Measurements from ENCODE around the gene TRIM27.
A peak's percentile ranks its signal among the peaks of the same experiment; 100 is the strongest.
"Not testable (repeated sequence)": the region's sequence is repeated elsewhere in the genome, so short reads cannot be mapped to it uniquely, and the experiment has no call there.

Gene TRIM27, protein sequence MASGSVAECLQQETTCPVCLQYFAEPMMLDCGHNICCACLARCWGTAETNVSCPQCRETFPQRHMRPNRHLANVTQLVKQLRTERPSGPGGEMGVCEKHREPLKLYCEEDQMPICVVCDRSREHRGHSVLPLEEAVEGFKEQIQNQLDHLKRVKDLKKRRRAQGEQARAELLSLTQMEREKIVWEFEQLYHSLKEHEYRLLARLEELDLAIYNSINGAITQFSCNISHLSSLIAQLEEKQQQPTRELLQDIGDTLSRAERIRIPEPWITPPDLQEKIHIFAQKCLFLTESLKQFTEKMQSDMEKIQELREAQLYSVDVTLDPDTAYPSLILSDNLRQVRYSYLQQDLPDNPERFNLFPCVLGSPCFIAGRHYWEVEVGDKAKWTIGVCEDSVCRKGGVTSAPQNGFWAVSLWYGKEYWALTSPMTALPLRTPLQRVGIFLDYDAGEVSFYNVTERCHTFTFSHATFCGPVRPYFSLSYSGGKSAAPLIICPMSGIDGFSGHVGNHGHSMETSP

DNA sequence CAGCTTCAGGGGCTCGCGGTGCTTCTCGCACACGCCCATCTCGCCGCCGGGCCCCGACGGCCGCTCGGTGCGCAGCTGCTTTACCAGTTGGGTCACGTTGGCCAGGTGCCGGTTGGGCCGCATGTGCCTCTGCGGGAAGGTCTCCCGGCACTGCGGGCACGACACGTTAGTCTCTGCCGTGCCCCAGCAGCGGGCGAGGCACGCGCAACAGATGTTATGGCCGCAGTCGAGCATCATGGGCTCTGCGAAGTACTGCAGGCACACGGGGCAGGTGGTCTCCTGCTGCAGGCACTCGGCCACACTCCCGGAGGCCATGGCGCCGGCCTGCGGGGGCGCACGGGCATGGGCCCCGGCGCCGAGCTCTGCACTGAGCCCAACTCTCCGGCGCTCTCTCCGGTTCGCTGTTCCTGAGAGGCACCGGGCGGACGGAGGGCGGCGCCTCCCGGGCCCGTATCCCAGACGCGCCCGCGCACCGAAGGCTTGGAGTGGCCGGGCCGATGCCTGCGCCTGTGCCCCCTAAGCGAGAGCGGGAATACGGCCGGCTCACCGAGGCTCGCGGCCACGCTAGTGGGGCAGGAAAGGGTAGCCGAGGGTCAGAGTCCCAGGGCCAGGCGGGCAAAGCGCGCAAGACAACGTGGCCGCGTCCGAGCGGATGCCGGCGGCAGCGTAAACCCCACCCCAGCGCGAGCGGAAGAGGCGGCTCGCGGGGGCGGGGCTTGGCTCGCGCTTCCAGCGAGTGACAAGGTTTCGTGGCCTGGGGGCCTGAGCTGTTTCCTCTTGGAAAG is at the start of gene TRIM27:
TSS of gene TRIM27 (minus strand) at position 668 of the 785 bp plus-strand sequence. CDS start at position 315, 353 bp downstream.
- Histone ChIP-seq H3K9me3 (ENCODE audit: low read length) (no peaks in the 10 kb centered on the region), H3K4me1 (ENCODE audit: insufficient read depth, low read length) (peaks cover 14% of the 10 kb centered on the region), H3K9ac (ENCODE audit: low read length) (peak within 1 kb of the TSS; percentile 69), H3K27me3 (ENCODE audit: control insufficient read depth in 1 of 2, insufficient read depth in 2 of 2, low read length in 2 of 2) (no peaks in the 10 kb centered on the region), H3K27ac (ENCODE audit: low read depth, low read length) (peak within 1 kb of the TSS; percentile 99), H3K4me3 (ENCODE audit: low read depth in 1 of 2, low read length in 2 of 2) (peak within 1 kb of the TSS; percentile 86 to 93), H3K36me3 (ENCODE audit: insufficient read depth, low read length) (peaks cover 34% of the 10 kb centered on the region)

DNA sequence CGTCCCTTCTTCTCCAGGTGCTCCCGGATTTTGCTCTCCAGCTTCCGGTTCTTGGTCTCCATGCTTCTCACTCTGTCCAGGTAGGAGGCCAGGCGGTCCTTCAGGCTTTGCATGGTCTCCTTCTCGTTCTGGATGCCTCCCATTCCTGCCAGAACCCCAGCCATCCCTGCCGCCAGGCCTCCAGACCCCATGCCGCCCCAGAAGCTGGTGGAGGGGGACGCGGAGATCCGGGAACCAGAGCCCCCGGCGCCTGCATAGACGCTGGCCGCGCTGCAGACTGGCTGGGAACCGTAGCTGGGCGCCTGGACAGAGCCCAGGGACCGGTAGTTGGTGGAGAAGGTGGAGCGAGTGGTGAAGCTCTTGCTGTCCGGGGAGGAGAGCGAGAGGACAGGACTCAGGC is 46.3 kb upstream of the TRIM27 start:
- not testable (repeated sequence) for H3K27me3 ChIP-seq (ENCODE audit: control insufficient read depth in 1 of 2, insufficient read depth in 2 of 2, low read length in 2 of 2); H3K9me3 ChIP-seq (ENCODE audit: low read length); H3K4me3 ChIP-seq (ENCODE audit: low read depth in 1 of 2, low read length in 2 of 2); H3K9ac ChIP-seq (ENCODE audit: low read length); H3K36me3 ChIP-seq (ENCODE audit: insufficient read depth, low read length); H3K27ac ChIP-seq (ENCODE audit: low read depth, low read length); H3K4me1 ChIP-seq (ENCODE audit: insufficient read depth, low read length)

DNA sequence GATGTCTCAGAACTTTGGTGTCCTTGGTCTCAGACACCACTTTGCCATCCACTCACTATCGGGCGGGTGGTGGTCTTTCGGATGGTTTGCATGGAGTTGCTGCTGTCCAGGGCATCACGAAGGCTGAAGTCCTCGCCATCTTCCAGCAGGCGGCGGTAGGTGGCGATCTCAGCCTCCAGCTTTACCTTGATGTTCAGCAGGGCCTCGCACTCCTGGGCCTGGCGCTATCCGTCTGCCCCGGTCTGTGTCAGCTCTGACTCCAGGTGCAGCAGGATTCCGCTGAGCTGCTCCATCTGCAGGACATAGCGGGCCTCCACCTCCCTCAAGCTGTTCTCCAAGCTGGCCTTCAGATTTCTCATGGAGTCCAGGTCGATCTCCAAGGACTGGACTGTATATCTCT is 45.3 kb upstream of the TRIM27 start:
- Histone ChIP-seq H3K9me3 (ENCODE audit: low read length) (no peaks in the 10 kb centered on the region), H3K27ac (ENCODE audit: low read depth, low read length) (no peak overlapping the region), H3K9ac (ENCODE audit: low read length) (no peak overlapping the region)

DNA sequence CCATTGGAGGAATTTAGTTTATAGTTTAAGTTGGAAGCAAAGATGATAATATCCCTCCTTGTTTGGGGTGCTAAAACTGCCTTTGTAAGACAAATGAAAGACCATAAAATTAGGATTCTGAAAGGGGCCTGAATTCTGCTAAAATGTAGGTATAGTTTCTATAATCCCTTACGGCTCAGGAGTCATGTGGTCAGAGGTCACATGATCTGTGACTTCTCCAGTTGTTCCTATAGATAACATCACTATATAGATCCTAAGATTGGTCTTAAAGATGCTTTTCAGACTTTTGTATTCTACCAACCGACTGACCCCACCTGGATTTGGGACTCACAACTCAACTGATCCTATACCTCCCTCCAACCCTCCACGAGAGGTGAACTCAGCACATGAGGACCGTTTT is 44.7 kb upstream of the TRIM27 start:
- H3K4me3 ChIP-seq (ENCODE audit: low read depth in 1 of 2, low read length in 2 of 2), result no peak overlapping the region
- H3K9me3 ChIP-seq (ENCODE audit: low read length), result no peaks in the 10 kb centered on the region
- no peak overlapping the region for H3K9ac ChIP-seq (ENCODE audit: low read length)
- no peak overlapping the region for H3K27ac ChIP-seq (ENCODE audit: low read depth, low read length)
- no peaks in the 10 kb centered on the region for H3K27me3 ChIP-seq (ENCODE audit: control insufficient read depth in 1 of 2, insufficient read depth in 2 of 2, low read length in 2 of 2)
- no peaks in the 10 kb centered on the region for H3K4me1 ChIP-seq (ENCODE audit: insufficient read depth, low read length)
- no peaks in the 10 kb centered on the region for H3K36me3 ChIP-seq (ENCODE audit: insufficient read depth, low read length)

More for the DNA sequence above, 45.3 kb upstream of the TRIM27 start:
- Histone ChIP-seq H3K36me3 (ENCODE audit: insufficient read depth, low read length) (no peaks in the 10 kb centered on the region), H3K4me1 (ENCODE audit: insufficient read depth, low read length) (no peaks in the 10 kb centered on the region), H3K4me3 (ENCODE audit: low read depth in 1 of 2, low read length in 2 of 2) (no peak overlapping the region), H3K27me3 (ENCODE audit: control insufficient read depth in 1 of 2, insufficient read depth in 2 of 2, low read length in 2 of 2) (no peaks in the 10 kb centered on the region)

DNA sequence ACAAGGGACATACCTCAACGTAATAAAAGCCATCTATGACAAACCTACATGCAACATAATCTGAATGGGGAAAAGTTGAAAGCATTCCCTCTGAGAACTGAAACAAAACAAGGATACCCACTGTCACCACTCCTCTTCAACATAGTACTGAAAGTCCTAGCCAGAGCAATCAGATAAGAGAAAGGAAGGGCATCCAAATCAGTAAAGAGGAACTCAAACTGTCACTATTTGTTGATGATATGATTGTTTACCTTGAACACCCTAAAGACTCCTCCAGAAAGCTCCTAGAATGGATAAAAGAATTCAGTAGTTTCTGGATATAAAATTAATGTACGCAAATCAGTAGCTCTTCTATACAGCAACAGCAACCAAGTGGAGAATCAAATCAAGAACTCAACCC is 41.9 kb upstream of the TRIM27 start:
- no peak overlapping the region for H3K9ac ChIP-seq (ENCODE audit: low read length)
- no peaks in the 10 kb centered on the region for H3K9me3 ChIP-seq (ENCODE audit: low read length)
- no peak overlapping the region for H3K4me3 ChIP-seq (ENCODE audit: low read depth in 1 of 2, low read length in 2 of 2)
- H3K27me3 ChIP-seq (ENCODE audit: control insufficient read depth in 1 of 2, insufficient read depth in 2 of 2, low read length in 2 of 2), result no peaks in the 10 kb centered on the region
- no peak overlapping the region for H3K27ac ChIP-seq (ENCODE audit: low read depth, low read length)
- H3K4me1 ChIP-seq (ENCODE audit: insufficient read depth, low read length), result no peaks in the 10 kb centered on the region
- H3K36me3 ChIP-seq (ENCODE audit: insufficient read depth, low read length), result no peaks in the 10 kb centered on the region

DNA sequence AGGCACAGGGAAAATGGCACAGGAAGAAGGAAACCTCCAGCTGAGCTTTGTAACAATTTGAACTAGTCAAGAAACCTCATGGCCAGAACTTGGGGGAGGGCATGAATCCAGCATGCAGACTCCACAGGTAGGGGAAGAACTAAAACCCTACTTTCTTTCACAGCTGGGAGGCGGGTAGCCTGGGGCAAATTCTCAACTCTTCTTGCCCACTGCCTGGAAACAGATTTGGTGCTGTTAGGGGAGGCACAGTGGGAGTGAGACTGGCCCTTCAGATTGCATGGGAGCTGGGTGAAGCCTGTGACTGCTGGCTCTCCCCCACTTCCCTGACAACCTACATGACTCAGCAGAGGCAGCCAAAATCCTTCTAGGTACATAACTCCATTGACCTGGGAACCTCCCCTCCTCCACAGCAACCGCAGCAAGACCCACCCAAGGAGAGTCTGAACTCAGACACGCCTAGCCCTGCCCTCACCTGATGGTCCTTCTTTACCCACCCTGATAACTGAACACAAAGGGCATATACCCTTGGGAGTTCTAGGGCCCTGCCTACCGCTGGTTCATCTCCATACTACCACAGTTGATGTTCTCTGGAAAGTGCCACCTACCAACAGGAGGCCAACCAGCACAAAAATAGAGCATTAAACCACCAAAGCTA is 37.2 kb upstream of the TRIM27 start:
- Histone ChIP-seq H3K9ac (ENCODE audit: low read length) (no peak overlapping the region), H3K4me1 (ENCODE audit: insufficient read depth, low read length) (no peaks in the 10 kb centered on the region), H3K4me3 (ENCODE audit: low read depth in 1 of 2, low read length in 2 of 2) (no peak overlapping the region), H3K36me3 (ENCODE audit: insufficient read depth, low read length) (no peaks in the 10 kb centered on the region), H3K27me3 (ENCODE audit: control insufficient read depth in 1 of 2, insufficient read depth in 2 of 2, low read length in 2 of 2) (no peaks in the 10 kb centered on the region), H3K27ac (ENCODE audit: low read depth, low read length) (no peak overlapping the region), H3K9me3 (ENCODE audit: low read length) (no peaks in the 10 kb centered on the region)

DNA sequence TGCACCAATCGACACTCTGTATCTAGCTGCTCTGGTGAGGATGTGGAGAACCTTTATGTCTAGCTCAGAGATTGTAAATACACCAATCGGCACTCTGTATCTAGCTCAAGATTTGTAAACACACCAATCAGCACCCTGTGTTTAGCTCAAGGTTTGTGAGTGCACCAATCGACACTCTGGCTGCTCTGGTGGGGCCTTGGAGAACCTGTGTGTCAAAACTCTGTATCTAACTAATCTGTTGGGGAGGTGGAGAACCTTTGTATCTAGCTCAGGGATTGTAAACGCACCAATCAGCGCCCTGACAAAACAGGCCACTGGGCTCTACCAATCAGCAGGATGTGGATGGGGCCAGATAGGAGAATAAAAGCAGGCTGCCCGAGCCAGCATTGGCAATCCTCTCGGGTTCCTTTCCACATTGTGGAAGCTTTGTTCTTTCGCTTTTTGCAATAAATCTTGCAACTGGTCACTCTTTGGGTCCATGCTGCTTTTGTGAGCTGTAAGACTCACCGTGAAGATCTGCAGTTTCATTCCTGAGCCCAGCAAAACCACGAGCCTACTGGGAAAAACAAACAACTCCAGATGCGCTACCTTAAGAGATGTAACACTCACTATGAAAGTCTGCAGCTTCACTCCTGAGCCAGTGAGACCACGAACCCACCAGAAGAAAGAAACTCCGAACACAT is 34.9 kb upstream of the TRIM27 start:
- not testable (repeated sequence) for H3K27ac ChIP-seq (ENCODE audit: low read depth, low read length); H3K27me3 ChIP-seq (ENCODE audit: control insufficient read depth in 1 of 2, insufficient read depth in 2 of 2, low read length in 2 of 2); H3K36me3 ChIP-seq (ENCODE audit: insufficient read depth, low read length); H3K4me3 ChIP-seq (ENCODE audit: low read depth in 1 of 2, low read length in 2 of 2); H3K4me1 ChIP-seq (ENCODE audit: insufficient read depth, low read length); H3K9ac ChIP-seq (ENCODE audit: low read length); H3K9me3 ChIP-seq (ENCODE audit: low read length)

DNA sequence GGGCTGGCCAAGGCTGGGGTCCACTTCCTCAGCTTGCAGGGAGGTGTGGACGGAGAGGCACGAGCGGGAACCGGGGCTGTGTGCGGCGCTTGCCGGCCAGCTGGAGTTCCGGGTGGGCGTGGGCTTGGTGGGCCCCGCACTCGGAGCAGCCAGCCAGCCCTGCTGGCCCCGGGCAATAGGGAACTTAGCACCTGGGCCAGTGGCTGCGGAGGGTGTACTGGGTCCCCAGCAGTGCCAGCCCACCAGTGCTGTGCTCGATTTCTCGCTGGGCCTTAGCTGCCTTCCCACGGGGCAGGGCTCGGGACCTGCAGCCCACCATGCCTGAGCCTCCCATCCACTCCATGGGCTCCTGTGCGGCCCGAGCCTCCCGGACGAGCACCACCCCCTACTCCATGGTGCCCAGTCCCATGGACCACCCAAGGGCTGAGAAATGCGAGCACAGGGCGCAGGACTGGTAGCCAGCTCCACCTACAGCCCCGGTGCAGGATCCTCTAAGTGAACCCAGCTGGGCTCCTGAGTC is 34.1 kb upstream of the TRIM27 start:
- H3K36me3 ChIP-seq (ENCODE audit: insufficient read depth, low read length); H3K27me3 ChIP-seq (ENCODE audit: control insufficient read depth in 1 of 2, insufficient read depth in 2 of 2, low read length in 2 of 2): not testable (repeated sequence)

DNA sequence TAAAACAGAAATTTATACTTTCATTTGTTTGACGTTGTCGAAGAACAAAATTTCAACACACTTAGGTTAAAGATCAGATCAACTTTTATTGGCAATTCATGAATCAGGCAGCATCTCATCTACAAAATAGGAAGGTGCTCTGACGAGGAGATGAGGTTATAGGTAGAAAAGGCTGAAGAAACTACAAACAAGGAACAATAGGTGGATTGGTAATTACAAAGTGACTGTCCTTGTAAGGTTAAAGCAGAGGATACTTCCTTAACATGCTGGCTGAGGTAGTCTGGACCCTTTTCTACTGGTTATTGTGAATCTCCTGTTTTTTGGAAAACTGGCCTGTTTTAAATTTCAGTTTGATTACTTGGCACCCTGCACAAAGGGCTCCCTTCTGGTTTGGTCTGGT is 32.5 kb upstream of the TRIM27 start:
- Histone ChIP-seq H3K27me3 (ENCODE audit: control insufficient read depth in 1 of 2, insufficient read depth in 2 of 2, low read length in 2 of 2) (peaks cover 8 to 9% of the 10 kb centered on the region in 2 donors), H3K9me3 (ENCODE audit: low read length) (no peaks in the 10 kb centered on the region), H3K4me1 (ENCODE audit: insufficient read depth, low read length) (no peaks in the 10 kb centered on the region), H3K36me3 (ENCODE audit: insufficient read depth, low read length) (no peaks in the 10 kb centered on the region), H3K27ac (ENCODE audit: low read depth, low read length) (no peak overlapping the region), H3K9ac (ENCODE audit: low read length) (no peak overlapping the region), H3K4me3 (ENCODE audit: low read depth in 1 of 2, low read length in 2 of 2) (no peak overlapping the region)

More for the DNA sequence above, 34.1 kb upstream of the TRIM27 start:
- H3K4me1 ChIP-seq (ENCODE audit: insufficient read depth, low read length); H3K9ac ChIP-seq (ENCODE audit: low read length); H3K4me3 ChIP-seq (ENCODE audit: low read depth in 1 of 2, low read length in 2 of 2); H3K9me3 ChIP-seq (ENCODE audit: low read length); H3K27ac ChIP-seq (ENCODE audit: low read depth, low read length): not testable (repeated sequence)

DNA sequence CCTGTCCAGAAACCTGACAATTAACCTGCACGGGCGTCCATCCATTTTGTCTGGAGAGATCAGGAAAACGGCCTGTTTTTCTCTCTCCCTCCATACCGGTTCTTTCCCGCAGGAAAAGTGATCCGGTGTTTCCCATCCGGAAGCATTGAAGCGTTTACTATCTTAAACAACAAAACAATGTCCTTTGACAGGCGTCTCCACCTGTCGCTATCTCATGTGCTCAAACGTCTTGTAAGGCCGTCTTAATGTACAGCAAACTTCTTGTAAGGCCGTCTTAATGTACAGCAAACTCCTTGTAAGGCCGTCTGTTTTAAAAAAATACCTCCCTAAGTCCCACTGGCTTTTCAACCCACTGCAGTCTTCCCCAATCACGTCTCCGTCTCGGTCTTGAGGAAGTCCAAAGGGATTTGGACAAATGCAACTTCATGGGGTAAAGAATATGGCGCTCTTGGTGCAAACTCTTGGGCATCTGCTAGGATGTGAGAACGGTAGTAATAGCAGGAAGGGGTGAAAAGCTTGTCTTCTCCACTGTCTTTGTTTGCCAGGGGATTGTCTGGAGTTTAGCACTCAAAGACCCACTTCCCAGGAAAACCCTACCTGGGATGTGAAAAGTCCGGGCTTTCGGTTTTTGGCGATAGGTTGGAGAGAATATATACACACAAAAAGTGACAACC is 29.9 kb upstream of the TRIM27 start:
- H3K9ac ChIP-seq (ENCODE audit: low read length), result no peak overlapping the region

More for the DNA sequence above, 29.9 kb upstream of the TRIM27 start:
- Histone ChIP-seq H3K4me3 (ENCODE audit: low read depth in 1 of 2, low read length in 2 of 2) (peak overlapping the region in 1 of 2 donors; percentile 17), H3K4me1 (ENCODE audit: insufficient read depth, low read length) (no peaks in the 10 kb centered on the region), H3K27me3 (ENCODE audit: control insufficient read depth in 1 of 2, insufficient read depth in 2 of 2, low read length in 2 of 2) (peaks cover 8 to 9% of the 10 kb centered on the region in 2 donors), H3K27ac (ENCODE audit: low read depth, low read length) (no peak overlapping the region), H3K9me3 (ENCODE audit: low read length) (no peaks in the 10 kb centered on the region), H3K36me3 (ENCODE audit: insufficient read depth, low read length) (no peaks in the 10 kb centered on the region)

Data from muscle layer of colon (tissue), 2 donors.